Measurements from ENCODE around the gene EFS. TPM values are rescaled to one million over a fixed set of nuclear protein-coding genes. Genes with fewer than 3 reads are reported as not detected.

EFS gene
- total RNA-seq, 4 donors from 2014 or later, result 10.1 to 21.4 (median 12.8) TPM

DNA sequence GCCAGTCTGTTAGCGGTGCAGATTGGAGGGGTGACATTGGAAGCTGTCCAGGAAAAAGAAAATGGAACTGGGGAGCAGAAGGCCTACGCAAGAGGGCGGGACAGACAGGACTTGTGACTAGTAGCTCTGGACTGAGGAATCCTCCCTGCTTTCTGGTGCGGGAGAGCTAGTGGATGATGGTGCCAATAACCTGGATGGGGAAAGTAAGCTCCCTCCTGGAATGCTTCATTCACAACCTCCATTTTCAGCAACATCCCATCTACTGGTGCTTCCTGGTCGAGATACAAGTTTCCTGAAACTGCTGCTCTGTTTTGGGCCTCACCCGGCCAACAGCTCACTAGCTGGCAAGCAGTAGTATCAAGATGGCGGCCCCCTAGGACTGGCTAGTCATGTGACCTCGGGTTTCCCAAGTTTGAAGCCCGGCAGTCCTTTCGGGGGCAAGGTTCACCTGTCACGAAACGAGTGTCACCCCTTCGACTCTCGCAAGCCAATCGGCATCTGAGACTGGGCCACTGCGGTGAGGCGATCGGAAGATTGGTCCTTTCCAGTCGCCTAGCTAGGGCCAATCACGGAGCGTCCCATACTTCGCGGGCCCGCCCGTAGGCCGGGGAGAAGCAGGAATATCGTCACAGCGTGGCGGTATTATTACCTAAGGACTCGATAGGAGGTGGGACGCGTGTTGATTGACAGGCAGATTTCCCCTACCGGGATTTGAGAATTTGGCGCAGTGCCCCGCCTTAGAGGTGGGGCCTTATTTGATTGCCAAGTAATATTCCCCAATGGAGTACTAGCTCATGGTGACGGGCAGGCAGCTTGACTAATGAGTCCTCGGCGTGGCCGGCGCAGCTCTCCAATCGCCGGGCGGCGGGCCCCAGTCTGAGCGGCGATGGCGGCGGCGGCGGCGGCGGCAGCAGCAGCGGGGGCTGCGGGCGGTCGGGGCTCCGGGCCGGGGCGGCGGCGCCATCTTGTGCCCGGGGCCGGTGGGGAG, 44.1 kb downstream of the EFS start, which contains the start of gene PABPN1:
Gene PABPN1 (plus strand): TSS at position 874 of the 988 bp plus-strand sequence. CDS start 13 bp downstream, at position 887.
- H3K4me3 ChIP-seq, result peak within 1 kb of the TSS; percentile 87 to 99 (median 94)
- intact Hi-C loops (cut with DNase I), result loop anchor here (5.0 kb wide), 1 partner anchor 236 kb away; the partner anchor contains the start of gene THTPA
- peak; percentile 100 for DNase-seq (ENCODE audit: extremely low spot score)
- peaks cover 16 to 36% (median 27%) of the 10 kb centered on the region in 4 donors for H3K4me1 ChIP-seq
- H3K9me3 ChIP-seq, result no peaks in the 10 kb centered on the region
- no peaks in the 10 kb centered on the region for H3K27me3 ChIP-seq
- peak within 1 kb of the TSS; percentile 98 to 99 (median 98) for H3K27ac ChIP-seq (replicated peaks in 1 of 4)
- 7% methylated on average over 33 of the region's 63 CpGs for WGBS
- peaks cover 16 to 36% (median 31%) of the 10 kb centered on the region in 4 donors for H3K36me3 ChIP-seq
- TF ChIP-seq POLR2A (IDR thresholded peaks at IDR 0.05; ENCODE audit: low read depth), result no peak
- peak; percentile 85 to 90 for TF ChIP-seq POLR2AphosphoS5 (IDR thresholded peaks at IDR 0.05)
- TF ChIP-seq, protein P1, sequence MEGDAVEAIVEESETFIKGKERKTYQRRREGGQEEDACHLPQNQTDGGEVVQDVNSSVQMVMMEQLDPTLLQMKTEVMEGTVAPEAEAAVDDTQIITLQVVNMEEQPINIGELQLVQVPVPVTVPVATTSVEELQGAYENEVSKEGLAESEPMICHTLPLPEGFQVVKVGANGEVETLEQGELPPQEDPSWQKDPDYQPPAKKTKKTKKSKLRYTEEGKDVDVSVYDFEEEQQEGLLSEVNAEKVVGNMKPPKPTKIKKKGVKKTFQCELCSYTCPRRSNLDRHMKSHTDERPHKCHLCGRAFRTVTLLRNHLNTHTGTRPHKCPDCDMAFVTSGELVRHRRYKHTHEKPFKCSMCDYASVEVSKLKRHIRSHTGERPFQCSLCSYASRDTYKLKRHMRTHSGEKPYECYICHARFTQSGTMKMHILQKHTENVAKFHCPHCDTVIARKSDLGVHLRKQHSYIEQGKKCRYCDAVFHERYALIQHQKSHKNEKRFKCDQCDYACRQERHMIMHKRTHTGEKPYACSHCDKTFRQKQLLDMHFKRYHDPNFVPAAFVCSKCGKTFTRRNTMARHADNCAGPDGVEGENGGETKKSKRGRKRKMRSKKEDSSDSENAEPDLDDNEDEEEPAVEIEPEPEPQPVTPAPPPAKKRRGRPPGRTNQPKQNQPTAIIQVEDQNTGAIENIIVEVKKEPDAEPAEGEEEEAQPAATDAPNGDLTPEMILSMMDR (IDR thresholded peaks at IDR 0.05), result peak in 1 of 3 experiments; percentile 8

DNA sequence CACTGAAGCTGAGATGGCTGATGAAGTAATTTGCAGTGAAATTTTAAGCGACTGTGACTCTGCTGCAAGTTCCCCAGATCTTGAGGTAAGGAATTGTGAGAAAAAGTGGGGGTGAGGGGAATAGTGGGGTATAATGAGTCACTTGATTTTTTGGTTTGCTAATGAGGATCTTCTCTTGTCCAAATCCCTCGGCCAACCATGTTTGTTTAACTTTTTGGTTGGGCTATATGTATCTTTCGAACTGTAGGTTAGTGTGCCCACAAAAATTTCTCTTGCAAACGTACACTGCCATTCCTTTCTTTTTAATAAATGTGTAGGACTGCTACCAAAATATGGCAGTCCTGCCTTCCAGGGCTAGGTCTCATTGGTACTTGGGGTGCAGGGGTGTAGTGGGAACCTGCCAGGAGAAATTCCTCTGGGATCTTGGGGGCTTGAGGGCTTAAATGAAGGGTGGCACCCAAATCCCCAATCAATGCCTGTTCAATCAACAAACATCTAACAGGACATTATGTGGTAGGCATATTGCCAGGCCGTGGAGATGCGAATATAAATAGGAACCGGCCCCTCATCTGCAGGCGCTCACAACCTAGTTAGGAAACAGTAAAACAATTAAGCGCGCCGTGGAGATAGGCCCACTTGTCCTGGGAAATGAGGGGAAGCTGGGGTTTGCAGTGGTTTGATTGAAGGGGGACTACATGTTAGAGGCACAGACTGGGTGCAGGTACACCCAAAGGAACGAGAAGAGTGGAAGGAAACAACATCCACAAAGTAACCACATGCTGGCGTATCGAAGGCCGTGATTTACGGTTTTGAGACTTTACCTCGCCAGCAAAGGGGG, 45.0 kb downstream of the EFS start:
- Histone ChIP-seq H3K27ac (replicated peaks in 1 of 4) (peak overlapping the region; percentile 89 to 99 (median 98)), H3K36me3 (peaks cover 15 to 27% (median 22%) of the 10 kb centered on the region in 4 donors), H3K9me3 (no peaks in the 10 kb centered on the region), H3K27me3 (no peaks in the 10 kb centered on the region), H3K4me3 (peak overlapping the region; percentile 87 to 99 (median 94)), H3K4me1 (peaks cover 16 to 36% (median 27%) of the 10 kb centered on the region in 4 donors)
- no peak for DNase-seq (ENCODE audit: extremely low spot score)
- TF ChIP-seq POLR2A (IDR thresholded peaks at IDR 0.05; ENCODE audit: low read depth) (no peak), EP300 (IDR thresholded peaks at IDR 0.05) (no peak), POLR2AphosphoS5 (IDR thresholded peaks at IDR 0.05) (no peak)
- TF ChIP-seq, protein P1 (IDR thresholded peaks at IDR 0.05), result no peak
- 89% methylated on average over 17 of the region's 17 CpGs for WGBS
- intact Hi-C loops (cut with DNase I), result loop anchor here (5.0 to 10.0 kb wide), 2 partner anchors 237 to 395 kb away; partner anchors contain the start of genes PRMT5 and THTPA

DNA sequence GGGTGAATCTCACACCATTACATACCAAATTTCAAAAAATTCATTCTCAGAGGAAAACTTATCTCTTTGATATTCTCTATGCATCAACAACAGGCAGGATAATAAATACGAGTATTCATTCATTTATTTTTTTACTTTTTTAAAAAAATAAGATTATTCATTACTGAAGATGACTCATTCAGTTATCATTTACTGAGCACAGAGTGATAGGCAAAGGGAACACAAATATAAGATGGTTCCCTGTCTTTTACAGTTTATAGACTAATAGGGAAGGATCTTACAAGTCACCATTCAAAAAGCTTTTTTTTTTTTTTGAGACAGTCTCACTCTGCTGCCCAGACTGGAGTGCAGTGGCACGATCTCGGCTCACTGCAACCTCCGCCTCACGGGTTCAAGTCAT, 48.7 kb downstream of the EFS start:
- no peak for DNase-seq (ENCODE audit: extremely low spot score)
- H3K9me3 ChIP-seq, result no peaks in the 10 kb centered on the region
- TF ChIP-seq, protein P1 (IDR thresholded peaks at IDR 0.05), result no peak
- no peak for TF ChIP-seq POLR2AphosphoS5 (IDR thresholded peaks at IDR 0.05)
- TF ChIP-seq EP300 (IDR thresholded peaks at IDR 0.05), result no peak
- TF ChIP-seq POLR2A (IDR thresholded peaks at IDR 0.05; ENCODE audit: low read depth), result no peak
- H3K27ac ChIP-seq (replicated peaks in 1 of 4), result no peak overlapping the region
- no peaks in the 10 kb centered on the region for H3K27me3 ChIP-seq
- no peak overlapping the region for H3K4me3 ChIP-seq
- H3K4me1 ChIP-seq, result peaks cover 0 to 8% (median 7%) of the 10 kb centered on the region in 4 donors
- 88% methylated on average over 5 of the region's 5 CpGs for WGBS
- intact Hi-C loops (cut with DNase I), result loop anchor here (10.0 kb wide), 1 partner anchor 391 kb away; the partner anchor contains the start of gene PRMT5
- peaks cover under 1 to 15% (median 5%) of the 10 kb centered on the region in 4 donors for H3K36me3 ChIP-seq

DNA sequence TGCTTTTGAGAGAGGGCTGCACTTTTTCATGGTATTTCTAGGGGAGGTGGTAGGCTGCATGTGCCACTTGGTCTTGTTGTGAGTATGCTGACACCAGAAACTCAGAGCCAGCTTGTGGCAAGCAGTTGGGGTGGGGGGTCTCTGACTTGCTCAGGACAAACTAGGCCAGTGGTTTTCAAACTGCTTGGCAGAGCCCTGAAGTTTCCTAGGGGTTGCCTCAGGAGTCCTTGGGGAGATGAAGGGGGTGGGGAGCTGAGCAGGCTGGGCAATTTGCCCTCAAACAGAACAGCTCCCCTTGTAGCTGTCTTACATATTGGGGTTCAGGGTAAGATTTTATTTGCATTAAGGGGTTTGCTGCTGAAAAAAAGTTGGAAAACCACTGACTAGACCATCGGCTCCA, 54.4 kb downstream of the EFS start:
- no peaks in the 10 kb centered on the region for H3K27me3 ChIP-seq
- 75% methylated on average over 1 of the region's 1 CpG for WGBS
- peaks cover 10 to 46% (median 32%) of the 10 kb centered on the region in 4 donors for H3K36me3 ChIP-seq
- DNase-seq (ENCODE audit: extremely low spot score), result no peak
- H3K9me3 ChIP-seq, result no peaks in the 10 kb centered on the region
- H3K4me3 ChIP-seq, result no peak overlapping the region
- H3K4me1 ChIP-seq, result peaks cover 28 to 42% (median 40%) of the 10 kb centered on the region in 4 donors
- intact Hi-C loops (cut with DNase I), result loop anchor here (10.0 kb wide), 1 partner anchor 386 kb away; the partner anchor contains the start of gene PRMT5
- no peak overlapping the region for H3K27ac ChIP-seq (replicated peaks in 1 of 4)
- TF ChIP-seq POLR2AphosphoS5 (IDR thresholded peaks at IDR 0.05), result no peak
- TF ChIP-seq, protein P1 (IDR thresholded peaks at IDR 0.05), result no peak
